Activated T-helper 17 cell treated with anti-CD3 and anti-CD28 coated beads, Interleukin-2, amount 50 U/mL, for 72 hours (primary cell): ENCODE data around the gene AP3S1. TPM values are rescaled to one million over a fixed set of nuclear protein-coding genes. Genes with fewer than 3 reads are reported as not detected.
"Not testable (repeated sequence)": the region's sequence is repeated elsewhere in the genome, so short reads cannot be mapped to it uniquely, and the experiment has no call there.

Experiments used
- ATAC-seq: fragments of 150-1000 bp; cut with Tn5 transposase; replicated peaks from 2 replicates; pipeline ENCODE4 v1.10.0; 2021; ENCODE audit warnings: mild to moderate bottlenecking, moderate library complexity
- H3K27ac Mint-ChIP-seq: one replicate; pipeline ENCODE4 v1.8.0; 2022; ENCODE audit warnings: mixed read lengths
- H3K27me3 Mint-ChIP-seq: one replicate; pipeline ENCODE4 v1.8.0; 2022; ENCODE audit warnings: mixed read lengths
- H3K36me3 Mint-ChIP-seq: one replicate; pipeline ENCODE4 v1.8.0; 2022; ENCODE audit warnings: low read depth, mild to moderate bottlenecking, mixed read lengths
- H3K4me1 Mint-ChIP-seq: one replicate; pipeline ENCODE4 v1.8.0; 2022; ENCODE audit warnings: mixed read lengths
- H3K4me3 Mint-ChIP-seq: one replicate; pipeline ENCODE4 v1.8.0; 2022; ENCODE audit warnings: mild to moderate bottlenecking, mixed read lengths
- H3K9me3 Mint-ChIP-seq: one replicate; pipeline ENCODE4 v1.8.0; 2022; ENCODE audit warnings: mixed read lengths
- total RNA-seq, 2 donors: library from RNA; stranded (reverse); gene quantifications; one replicate each; pipeline ENCODE4 v1.2.3, GENCODE V29; 2022

AP3S1 gene
- total RNA-seq, 2 donors from 2014 or later: 114 to 253 TPM

GRCh38 chr5:115815006-115815692 lies 26.6 kb upstream of the AP3S1 start:
- H3K9me3 Mint-ChIP-seq: no peaks in the 10 kb centered on the region
- H3K4me3 Mint-ChIP-seq: peak overlapping the region; percentile 32
- no peak for ATAC-seq
- peaks cover 62% of the 10 kb centered on the region for H3K27me3 Mint-ChIP-seq
- peaks cover 5% of the 10 kb centered on the region for H3K4me1 Mint-ChIP-seq
- H3K36me3 Mint-ChIP-seq: no peaks in the 10 kb centered on the region
- H3K27ac Mint-ChIP-seq: no peak overlapping the region

- no peak for ATAC-seq
- no peaks in the 10 kb centered on the region for H3K36me3 Mint-ChIP-seq
Observed at GRCh38 chr5:115815693-115816225, 26.0 kb upstream of the AP3S1 start.

GRCh38 chr5:115816226-115817081 lies 25.3 kb upstream of the AP3S1 start, which contains the start of gene CDO1:
TSS of gene CDO1 (minus strand) at chr5:115816659. CDS start at chr5:115816397, 262 bp downstream.
- H3K36me3 Mint-ChIP-seq: no peaks in the 10 kb centered on the region
- ATAC-seq: peak; percentile 44
- H3K4me3 Mint-ChIP-seq: peak within 1 kb of the TSS; percentile 61

More at GRCh38 chr5:115815693-115816225, 26.0 kb upstream of the AP3S1 start:
- Mint-ChIP-seq H3K4me3 (peak overlapping the region; percentile 61), H3K27ac (no peak overlapping the region), H3K27me3 (peaks cover 68% of the 10 kb centered on the region), H3K9me3 (no peaks in the 10 kb centered on the region), H3K4me1 (peaks cover 5% of the 10 kb centered on the region)

GRCh38 chr5:115817386-115817785 lies 24.3 kb upstream of the AP3S1 start:
- Mint-ChIP-seq H3K27me3 (peaks cover 60% of the 10 kb centered on the region), H3K36me3 (no peaks in the 10 kb centered on the region), H3K4me1 (peaks cover 5% of the 10 kb centered on the region), H3K27ac (no peak overlapping the region), H3K9me3 (no peaks in the 10 kb centered on the region), H3K4me3 (no peak overlapping the region)
- ATAC-seq: no peak

More at GRCh38 chr5:115816226-115817081, 25.3 kb upstream of the AP3S1 start, which contains the start of gene CDO1:
- Mint-ChIP-seq H3K4me1 (peaks cover 5% of the 10 kb centered on the region), H3K27me3 (peaks cover 63% of the 10 kb centered on the region), H3K27ac (no peak within 1 kb of the TSS), H3K9me3 (no peaks in the 10 kb centered on the region)

- no peaks in the 10 kb centered on the region for H3K36me3 Mint-ChIP-seq
- no peak overlapping the region for H3K4me3 Mint-ChIP-seq
- no peak for ATAC-seq
- H3K4me1 Mint-ChIP-seq: peaks cover 5% of the 10 kb centered on the region
- no peaks in the 10 kb centered on the region for H3K9me3 Mint-ChIP-seq
- H3K27me3 Mint-ChIP-seq: peaks cover 52% of the 10 kb centered on the region
- no peak overlapping the region for H3K27ac Mint-ChIP-seq
Observed at GRCh38 chr5:115818821-115819220, 22.9 kb upstream of the AP3S1 start.

- Mint-ChIP-seq H3K4me3 (no peak overlapping the region), H3K27ac (no peak overlapping the region), H3K9me3 (peaks cover 6% of the 10 kb centered on the region), H3K36me3 (no peaks in the 10 kb centered on the region), H3K27me3 (peaks cover 35% of the 10 kb centered on the region), H3K4me1 (no peaks in the 10 kb centered on the region)
- no peak for ATAC-seq
Observed at GRCh38 chr5:115820846-115821245, 20.9 kb upstream of the AP3S1 start.

GRCh38 chr5:115824983-115825382 lies 16.8 kb upstream of the AP3S1 start:
- peaks cover 27% of the 10 kb centered on the region for H3K36me3 Mint-ChIP-seq
- H3K9me3 Mint-ChIP-seq, H3K4me3 Mint-ChIP-seq, H3K4me1 Mint-ChIP-seq, H3K27ac Mint-ChIP-seq, ATAC-seq: not testable (repeated sequence)
- H3K27me3 Mint-ChIP-seq: peaks cover 11% of the 10 kb centered on the region

- no peak for ATAC-seq
- Mint-ChIP-seq H3K36me3 (peaks cover 34% of the 10 kb centered on the region), H3K27ac (no peak overlapping the region), H3K4me1 (no peaks in the 10 kb centered on the region), H3K9me3 (peaks cover 6% of the 10 kb centered on the region), H3K4me3 (no peak overlapping the region), H3K27me3 (peaks cover under 1% of the 10 kb centered on the region)
Observed at GRCh38 chr5:115825948-115826347, 15.8 kb upstream of the AP3S1 start.

GRCh38 chr5:115829913-115830312 lies 11.8 kb upstream of the AP3S1 start:
- peaks cover 1% of the 10 kb centered on the region for H3K9me3 Mint-ChIP-seq
- no peak overlapping the region for H3K4me3 Mint-ChIP-seq
- no peak for ATAC-seq
- no peaks in the 10 kb centered on the region for H3K4me1 Mint-ChIP-seq
- peaks cover 74% of the 10 kb centered on the region for H3K36me3 Mint-ChIP-seq
- H3K27me3 Mint-ChIP-seq: no peaks in the 10 kb centered on the region
- H3K27ac Mint-ChIP-seq: no peak overlapping the region

- ATAC-seq: no peak
- peaks cover 87% of the 10 kb centered on the region for H3K36me3 Mint-ChIP-seq
- H3K27me3 Mint-ChIP-seq: no peaks in the 10 kb centered on the region
- H3K27ac Mint-ChIP-seq: no peak overlapping the region
- no peaks in the 10 kb centered on the region for H3K9me3 Mint-ChIP-seq
- H3K4me1 Mint-ChIP-seq: peaks cover 5% of the 10 kb centered on the region
- no peak overlapping the region for H3K4me3 Mint-ChIP-seq
Observed at GRCh38 chr5:115831163-115831768, 10.5 kb upstream of the AP3S1 start.

- no peaks in the 10 kb centered on the region for H3K9me3 Mint-ChIP-seq
- no peaks in the 10 kb centered on the region for H3K27me3 Mint-ChIP-seq
- no peak overlapping the region for H3K27ac Mint-ChIP-seq
- peaks cover 17% of the 10 kb centered on the region for H3K4me1 Mint-ChIP-seq
- no peak for ATAC-seq
- no peak overlapping the region for H3K4me3 Mint-ChIP-seq
- H3K36me3 Mint-ChIP-seq: peaks cover 100% of the 10 kb centered on the region
Observed at GRCh38 chr5:115835481-115835880, 6.3 kb upstream of the AP3S1 start.

- peaks cover 82% of the 10 kb centered on the region for H3K36me3 Mint-ChIP-seq
- H3K9me3 Mint-ChIP-seq: no peaks in the 10 kb centered on the region
- H3K27ac Mint-ChIP-seq: peak overlapping the region; percentile 98
- H3K4me1 Mint-ChIP-seq: peaks cover 22% of the 10 kb centered on the region
- H3K27me3 Mint-ChIP-seq: no peaks in the 10 kb centered on the region
- ATAC-seq: peak; percentile 15
- H3K4me3 Mint-ChIP-seq: peak overlapping the region; percentile 98
Observed at GRCh38 chr5:115838885-115839518, 2.7 kb upstream of the AP3S1 start.

GRCh38 chr5:115840873-115841272 lies 862 bp upstream of the AP3S1 start:
- H3K27ac Mint-ChIP-seq: peak overlapping the region; percentile 98
- H3K4me1 Mint-ChIP-seq: peaks cover 24% of the 10 kb centered on the region
- no peaks in the 10 kb centered on the region for H3K27me3 Mint-ChIP-seq
- H3K36me3 Mint-ChIP-seq: peaks cover 69% of the 10 kb centered on the region
- no peak for ATAC-seq
- peak overlapping the region; percentile 98 for H3K4me3 Mint-ChIP-seq
- no peaks in the 10 kb centered on the region for H3K9me3 Mint-ChIP-seq
